Erythroblast (primary cell): ENCODE measurements around the gene ANO10.

ENCODE experiments used
- DNase-seq, 2 experiments: peaks; one replicate each; lab custom pipeline; 2025; lab: John Stamatoyannopoulos, UW
- GATA1 ChIP-seq: IDR thresholded peaks from 2 replicates; pipeline ENCODE4 v1.6.1; 2011; ENCODE audit warnings: low read depth, mild to moderate bottlenecking, control low read depth, low read length, moderate library complexity
- POLR2A ChIP-seq: IDR thresholded peaks from 2 replicates; pipeline ENCODE4 v1.6.1; 2011; ENCODE audit warnings: mild to moderate bottlenecking, low read length

ANO10 gene

DNA sequence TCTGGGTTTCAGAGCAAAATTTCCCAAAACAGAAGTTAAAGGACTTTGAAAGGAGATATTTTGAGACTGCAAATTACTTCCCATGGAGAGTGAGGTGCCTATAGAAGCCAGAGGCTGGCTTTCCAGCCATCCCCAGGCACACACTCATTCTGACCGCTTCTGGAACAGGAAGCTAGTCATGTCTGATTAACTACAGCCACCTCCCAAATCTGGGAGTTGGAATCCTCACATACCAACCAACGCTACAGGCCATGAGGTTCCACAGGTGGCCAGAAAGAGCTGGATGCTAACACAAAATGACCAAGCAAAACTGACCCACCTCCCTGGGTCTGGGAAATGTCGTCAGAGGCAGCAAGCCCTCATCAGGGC, 248.3 kb downstream of the ANO10 start:
- no peak for DNase-seq
- TF ChIP-seq POLR2A (no peak), GATA1 (no peak)

DNA sequence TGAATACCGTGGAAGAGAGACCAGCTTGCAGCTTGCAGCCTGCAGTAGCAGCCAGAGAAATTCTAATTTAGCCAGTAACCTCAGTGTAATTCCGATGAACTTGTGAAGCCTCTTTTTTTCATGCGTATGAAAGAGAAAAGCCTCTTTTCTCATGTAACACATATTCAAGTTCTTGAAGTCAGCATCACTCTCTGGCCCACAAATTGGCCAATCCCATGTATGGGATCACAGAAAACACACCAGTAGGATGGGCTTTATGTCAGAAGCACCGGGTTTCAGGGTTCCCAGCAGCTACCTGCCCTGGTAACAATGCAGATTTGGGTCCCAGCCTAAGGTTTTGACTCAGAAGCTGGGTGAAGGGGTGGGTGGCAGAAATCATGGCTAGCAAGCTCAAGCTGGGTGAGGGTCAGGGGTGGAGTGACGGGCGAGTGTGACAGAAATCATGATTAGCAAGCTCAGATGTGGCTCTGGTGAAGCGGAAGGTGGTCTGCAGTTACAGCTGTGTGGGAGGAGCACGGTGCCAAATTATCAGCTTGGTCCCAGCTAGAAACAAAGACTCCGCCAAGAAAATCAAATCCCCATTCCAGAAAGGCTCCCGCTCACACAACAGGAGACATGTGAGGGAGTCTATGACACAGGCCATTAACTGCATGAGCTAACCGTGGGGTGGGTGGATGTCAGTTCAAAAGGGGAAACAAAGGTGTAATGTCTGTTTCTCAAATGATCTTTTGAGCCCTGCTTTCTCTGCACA, 248.8 kb downstream of the ANO10 start:
- TF ChIP-seq GATA1 (no peak), POLR2A (no peak)

DNA sequence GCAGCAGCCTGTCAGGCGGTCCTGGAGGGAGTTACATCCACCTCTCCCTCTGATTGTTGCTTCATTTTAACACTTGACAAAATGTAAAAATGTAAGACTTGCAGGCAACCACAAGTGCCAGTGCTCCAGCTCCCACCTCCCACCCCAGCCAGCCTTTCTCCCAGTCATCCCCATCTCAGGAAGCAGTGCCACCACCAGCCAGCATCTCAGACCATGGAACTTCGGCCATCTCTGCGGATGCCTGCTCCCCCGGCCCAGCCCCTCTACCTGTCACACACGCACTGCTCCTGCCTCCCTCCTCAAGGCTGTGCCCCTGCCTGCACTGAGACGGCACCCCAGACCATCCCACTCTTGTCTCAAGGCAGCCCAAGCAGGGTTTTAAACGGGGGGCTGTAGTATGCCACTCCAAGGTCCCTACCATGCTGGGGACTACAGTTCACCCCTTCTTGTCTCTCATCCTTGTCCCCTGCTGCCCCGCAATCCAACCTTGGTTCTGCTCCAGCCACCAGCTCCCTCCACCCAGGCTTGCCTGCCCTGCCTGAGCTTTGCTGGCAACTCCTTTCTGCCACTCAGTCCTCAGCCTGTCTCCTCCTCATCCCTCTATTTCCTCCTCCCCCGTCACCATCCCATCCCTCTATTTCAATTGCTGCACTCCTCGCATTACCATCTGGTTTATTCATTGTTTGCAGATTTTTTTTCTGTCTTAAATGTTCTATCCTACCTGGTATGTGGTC, 249.6 kb downstream of the ANO10 start:
- TF ChIP-seq GATA1 (no peak), POLR2A (no peak)
- DNase-seq: no peak

More for the DNA sequence above, 248.8 kb downstream of the ANO10 start:
- DNase-seq: no peak

DNA sequence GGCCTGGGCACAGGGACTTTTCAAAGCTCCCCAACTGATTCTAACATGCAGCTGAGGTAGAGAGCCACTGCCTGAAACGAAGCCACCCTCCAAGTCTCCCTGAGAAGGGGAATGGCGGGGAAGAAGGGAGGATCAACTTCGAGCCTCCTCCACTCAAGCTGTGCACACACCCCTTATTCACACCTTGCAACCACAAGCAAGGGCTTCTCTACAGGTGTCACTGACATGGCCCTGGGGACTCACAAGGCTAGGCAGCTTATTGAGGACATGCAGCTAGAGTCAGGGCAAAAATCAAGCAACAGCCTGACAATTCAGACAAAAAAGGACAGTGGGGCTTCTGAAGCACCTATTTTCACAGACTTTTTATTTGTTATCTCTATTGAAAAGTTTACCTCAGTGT, 250.3 kb downstream of the ANO10 start:
- TF ChIP-seq POLR2A (no peak), GATA1 (no peak)
- DNase-seq: no peak

DNA sequence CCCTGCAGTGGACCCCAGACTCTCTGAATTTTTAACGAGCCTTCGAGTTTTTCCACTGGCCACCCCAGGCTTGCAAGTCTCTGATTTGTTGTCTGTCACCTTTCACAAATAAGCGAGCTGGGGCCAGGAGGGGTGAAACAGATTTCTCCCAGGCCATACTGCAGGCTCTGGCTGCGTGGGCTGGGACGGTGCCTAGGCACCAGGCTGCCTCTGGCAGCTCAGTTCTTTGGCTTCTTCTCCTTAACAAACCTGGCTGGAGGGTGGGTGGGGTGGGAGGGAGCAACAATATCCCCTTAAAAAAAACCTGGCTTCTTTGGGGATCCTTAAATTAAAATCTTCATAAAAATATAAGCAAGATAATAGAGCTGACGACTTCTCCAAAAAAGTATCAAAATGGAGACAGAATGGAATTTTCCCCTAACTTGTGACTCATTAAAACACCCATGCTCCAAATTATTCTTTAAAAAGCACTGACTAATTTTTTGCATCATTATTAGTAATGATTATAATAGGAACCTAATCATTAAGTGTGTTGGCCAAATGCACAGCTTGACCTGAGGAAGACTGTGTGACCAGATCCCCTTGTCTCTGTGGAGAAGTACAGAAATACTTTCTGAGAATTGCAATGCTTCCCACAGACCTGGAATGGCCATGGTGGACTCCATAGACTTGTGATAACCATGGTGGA, 251.4 kb downstream of the ANO10 start:
- DNase-seq: no peak
- TF ChIP-seq POLR2A (no peak), GATA1 (no peak)

DNA sequence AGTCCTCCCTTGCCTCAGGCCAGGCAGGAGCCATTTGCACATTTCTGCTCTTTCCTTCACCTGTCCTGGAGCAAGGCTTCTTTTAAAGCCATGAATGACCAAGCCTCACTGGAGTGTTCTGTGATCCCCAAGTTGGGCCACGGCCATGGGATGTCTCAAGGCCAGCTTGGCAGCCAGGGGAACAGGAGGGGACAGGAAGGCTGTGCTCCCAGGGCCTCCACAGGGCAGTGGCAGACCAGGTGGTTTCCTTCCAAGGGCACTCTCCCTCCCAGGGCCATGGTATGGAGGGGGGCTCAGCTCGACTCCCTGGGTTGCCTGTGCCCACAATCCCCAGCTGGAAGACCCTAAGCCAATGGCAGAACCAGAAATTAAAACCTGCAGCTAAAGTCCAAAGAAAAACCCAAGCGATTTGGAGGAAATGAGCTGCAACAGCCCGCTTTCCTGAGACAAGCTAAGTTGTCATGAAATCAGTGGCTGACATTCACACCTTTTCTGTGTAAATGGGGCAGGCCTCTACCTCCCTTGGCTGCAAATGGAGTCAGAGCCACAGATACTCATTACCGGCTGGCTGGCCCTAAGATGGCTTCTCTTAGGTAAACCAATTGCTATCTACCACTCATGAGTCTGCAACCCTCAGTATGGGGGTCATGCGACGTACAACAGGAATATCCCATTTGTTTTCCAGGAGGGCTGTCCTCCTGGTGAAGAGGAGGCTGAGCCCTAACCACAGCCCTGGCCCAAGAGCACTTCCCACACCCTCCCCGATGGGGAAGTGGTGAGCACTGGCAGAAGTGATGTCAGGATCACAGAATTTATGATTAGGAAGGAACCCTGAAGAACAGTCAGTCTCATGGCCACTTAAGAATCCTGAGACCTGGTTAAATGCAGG, 252.2 kb downstream of the ANO10 start:
- DNase-seq: no peak

DNA sequence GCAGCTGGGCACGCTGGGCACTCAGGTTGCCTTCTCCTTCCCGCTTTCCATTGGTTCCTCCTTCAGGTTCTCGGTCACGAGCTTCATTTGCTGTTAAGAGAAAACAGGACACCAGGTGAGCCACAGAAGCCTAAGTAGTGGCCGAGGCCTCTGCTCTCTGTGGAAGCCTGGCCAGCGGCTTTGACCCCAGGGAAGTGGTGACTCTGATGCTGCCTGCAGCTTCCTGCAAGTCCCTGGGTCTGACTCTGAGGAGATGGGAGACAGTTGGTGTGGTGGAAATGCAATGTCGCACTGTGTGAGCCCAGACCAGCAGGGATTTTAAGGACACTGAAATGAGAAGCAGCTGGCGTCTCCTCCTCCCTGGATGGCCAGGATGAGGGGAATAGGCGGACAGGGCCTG, 254.9 kb downstream of the ANO10 start:
- DNase-seq: no peak
- TF ChIP-seq POLR2A (no peak), GATA1 (no peak)

More for the DNA sequence above, 252.2 kb downstream of the ANO10 start:
- TF ChIP-seq POLR2A (no peak), GATA1 (no peak)

DNA sequence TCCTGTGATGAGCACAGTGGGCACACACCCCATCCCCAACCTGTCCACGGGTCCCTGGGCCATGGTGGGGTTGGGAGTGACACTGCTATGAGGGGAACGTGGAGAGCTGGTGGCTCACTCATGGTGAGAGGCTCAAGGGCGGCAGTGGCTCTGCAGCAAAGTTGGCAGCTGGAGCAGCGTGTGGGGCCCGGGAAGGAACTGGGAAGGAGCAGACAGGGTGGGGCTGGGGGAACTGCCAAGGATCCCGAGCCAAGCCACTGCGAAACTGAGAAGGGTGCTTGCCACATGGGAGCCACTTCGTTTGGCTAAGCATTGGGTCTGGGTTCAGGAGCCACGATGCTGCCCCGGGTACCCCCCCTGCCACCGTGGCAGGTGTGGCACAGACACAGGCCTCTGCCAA, 255.3 kb downstream of the ANO10 start:
- TF ChIP-seq GATA1: no peak
- TF ChIP-seq POLR2A: no peak
- no peak for DNase-seq

DNA sequence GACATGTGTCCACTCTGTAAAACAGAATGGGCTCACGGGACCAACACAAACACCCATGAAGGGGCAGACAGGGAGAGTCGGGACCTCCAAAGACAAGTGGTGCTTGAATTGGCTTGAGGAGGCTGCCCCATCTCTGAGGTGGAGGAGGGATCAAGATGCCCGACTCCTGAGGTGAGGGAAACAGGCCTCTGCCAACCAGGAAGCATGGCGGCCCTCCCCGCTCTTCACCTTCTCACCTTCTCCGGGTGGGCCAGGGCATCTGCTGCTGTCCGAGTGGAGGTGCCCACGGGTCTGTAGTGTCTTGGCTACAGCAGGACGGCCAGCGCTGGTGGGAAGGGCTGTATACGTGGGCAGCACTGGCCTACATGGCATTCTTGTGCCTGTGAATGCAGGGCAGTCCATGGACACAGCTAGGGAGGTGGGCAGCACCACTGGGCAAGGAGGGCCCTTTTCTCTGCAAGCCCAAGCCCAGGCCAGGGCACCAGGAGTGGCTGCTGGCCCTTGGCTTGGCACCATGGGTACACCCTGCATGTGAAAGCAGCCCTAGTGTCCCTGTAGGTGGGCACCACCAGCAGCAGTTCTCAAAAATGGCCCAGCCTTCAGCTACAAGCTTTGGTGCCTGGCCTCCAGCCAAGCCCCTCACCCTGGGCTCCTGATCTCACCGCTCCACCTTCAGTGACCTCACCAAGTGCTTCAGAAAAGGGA, 256.1 kb downstream of the ANO10 start:
- TF ChIP-seq POLR2A (no peak), GATA1 (no peak)
- DNase-seq: no peak

DNA sequence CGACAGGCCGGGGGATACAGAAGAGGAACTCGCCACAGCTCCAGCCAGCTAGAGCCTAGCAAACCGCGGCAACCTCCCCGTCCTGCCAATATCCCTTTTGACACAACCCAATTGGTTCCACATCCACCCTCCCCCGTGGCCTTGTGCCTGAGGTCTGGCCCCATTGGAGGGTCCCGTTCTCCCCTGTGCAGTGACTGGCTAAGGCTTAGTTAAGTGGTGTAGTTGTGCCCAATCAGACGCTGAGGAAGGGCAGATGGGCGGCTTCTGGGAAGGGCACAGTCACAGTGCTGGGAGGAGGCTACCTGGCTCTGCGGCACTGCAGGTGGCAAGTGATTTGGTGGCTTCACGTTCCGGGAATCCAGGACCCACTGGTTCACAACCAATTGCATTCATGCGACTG, 256.9 kb downstream of the ANO10 start:
- no peak for TF ChIP-seq GATA1
- TF ChIP-seq POLR2A: no peak
- no peak for DNase-seq

DNA sequence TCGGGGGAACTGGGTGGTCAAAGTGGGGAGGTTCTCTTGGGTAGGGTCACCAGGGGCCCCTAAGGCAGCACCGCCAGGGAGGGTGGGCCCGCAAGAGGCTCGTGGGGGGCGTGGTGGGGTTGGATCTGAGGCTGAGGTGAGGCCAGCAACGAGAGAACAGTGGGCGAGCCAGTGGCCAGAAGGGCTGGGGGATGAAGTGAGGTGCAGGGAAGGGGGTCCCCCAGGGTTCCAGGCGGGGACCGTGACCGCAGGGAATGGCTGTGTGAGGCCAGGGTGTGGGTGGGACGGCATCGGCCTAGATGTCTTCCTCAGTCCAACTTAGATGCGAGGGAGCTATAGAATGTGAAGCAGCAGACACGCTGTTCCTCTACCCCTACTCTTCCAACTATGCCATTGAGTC, 257.3 kb downstream of the ANO10 start:
- TF ChIP-seq POLR2A: no peak
- DNase-seq: no peak

DNA sequence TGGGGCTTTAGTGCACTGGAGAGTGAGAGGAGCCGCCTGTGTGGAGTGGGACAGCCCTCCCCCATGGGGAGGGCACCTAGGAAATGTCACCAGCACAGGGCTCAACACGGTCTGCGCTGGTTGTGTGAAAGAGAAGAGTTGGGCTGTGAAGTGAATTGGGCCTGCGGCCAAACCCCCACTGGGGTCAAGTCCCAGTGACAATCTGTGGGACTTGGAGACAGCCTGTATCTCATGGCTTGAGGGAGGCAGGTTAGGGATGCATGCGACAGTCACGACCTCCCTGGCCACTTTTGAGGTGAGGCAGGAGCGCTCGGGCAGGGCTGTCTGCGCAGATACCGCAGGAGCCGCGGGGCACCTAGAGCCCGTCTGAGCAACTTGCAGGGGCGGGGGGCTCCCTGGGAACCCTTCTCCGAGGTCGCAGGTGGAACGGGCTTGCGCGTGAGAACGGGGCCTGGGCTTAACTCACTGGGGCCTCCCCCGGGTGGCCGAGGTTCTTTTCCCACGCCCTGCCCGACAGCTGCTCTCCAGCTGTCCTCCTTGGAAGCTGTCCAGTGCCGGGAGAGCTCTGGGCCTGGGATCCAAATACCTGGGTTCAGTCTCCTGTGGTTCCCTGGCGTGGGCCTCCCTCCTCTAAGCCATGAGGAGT, 258.1 kb downstream of the ANO10 start:
- TF ChIP-seq GATA1 (no peak), POLR2A (no peak)
- DNase-seq: no peak
